Raji (cell line): ENCODE data around the gene NR4A2.

Experiments used
- POLR2A ChIP-seq: IDR thresholded peaks from 2 replicates; pipeline ENCODE4 v1.6.1; 2011; ENCODE audit warnings: low read depth, low read length, control low read depth; ENCODE audit not compliant: insufficient read depth

Gene NR4A2

DNA sequence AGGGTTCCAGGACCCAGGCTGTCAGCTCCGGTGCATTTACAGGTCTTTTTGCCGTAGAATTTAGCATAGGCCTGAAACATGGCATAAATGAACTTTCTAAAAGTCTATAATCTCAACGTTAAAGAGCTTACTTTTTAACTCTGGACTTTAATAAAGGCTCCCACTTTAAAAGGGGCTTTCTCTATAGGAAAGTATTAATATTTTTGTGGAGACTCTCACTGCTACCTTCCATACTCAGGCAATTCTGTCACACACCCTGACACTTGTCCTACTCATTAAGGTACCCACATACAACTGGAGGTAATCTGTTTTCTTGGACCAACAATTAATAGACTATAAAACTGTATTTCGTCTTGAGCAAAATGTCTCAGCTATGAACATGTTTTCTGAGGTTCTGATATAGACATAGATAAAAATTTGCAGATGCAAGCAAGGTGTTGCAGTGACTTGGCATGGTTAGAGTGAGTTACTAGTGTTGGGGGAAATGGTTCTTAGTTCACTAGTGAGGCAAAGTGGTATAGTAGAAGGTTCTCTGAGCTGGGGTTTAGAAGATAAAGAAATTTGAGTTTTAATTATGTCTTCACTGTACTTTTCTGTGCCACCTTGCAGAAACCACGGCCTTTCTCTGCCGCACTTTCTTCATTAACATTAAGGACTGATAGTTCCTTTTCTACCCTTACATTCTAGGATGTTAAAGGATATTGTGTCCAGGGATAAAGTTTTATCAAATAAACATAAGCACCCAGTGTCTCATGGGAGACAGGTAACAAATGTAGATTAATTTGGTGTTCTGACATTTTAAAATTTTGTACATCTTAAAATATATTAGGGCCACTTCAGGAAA lies 10.8 kb upstream of the NR4A2 start:
- no peak for TF ChIP-seq POLR2A

DNA sequence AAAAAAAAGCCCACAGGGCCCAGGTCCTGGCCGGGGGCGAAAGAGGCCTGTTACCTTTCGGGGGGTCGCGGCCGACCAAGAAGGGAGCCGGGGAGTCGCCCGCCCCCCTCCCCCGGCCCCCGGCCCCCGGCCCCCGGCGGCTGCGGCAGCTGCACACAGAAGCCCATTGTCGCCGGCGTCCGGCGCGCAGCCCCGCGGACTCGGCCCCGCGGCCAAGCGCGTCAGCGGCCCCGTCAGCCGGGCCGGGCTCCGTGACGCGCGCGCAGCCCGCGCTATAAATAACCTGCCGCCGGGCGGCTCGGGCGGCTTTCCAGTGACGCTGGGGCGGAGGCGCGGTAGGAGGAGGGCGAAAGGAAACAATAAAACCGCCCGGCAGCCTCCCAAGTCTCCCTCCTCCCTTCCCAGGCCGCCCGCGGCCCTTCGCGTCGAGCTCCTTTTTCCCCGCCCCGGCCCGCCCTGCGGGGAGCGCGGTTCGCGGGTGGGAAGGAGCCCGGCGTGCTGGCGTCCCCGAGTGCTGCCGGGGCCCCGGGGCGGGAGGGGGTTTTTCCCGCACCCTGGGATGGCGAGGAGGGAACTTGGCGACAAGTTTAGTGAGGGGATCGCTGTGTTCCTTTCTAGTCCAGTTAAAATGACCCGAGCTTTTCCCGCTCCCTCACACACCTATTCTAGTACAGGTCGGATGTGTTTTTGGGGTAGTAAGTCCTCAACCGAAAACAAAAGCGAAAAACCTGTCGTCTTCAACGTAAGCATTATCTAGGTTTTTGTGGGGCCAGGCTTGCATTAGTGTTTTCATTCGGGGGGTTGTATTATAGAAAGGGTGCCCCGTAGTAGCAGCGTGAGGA lies 10.0 kb upstream of the NR4A2 start:
- TF ChIP-seq POLR2A, result no peak

DNA sequence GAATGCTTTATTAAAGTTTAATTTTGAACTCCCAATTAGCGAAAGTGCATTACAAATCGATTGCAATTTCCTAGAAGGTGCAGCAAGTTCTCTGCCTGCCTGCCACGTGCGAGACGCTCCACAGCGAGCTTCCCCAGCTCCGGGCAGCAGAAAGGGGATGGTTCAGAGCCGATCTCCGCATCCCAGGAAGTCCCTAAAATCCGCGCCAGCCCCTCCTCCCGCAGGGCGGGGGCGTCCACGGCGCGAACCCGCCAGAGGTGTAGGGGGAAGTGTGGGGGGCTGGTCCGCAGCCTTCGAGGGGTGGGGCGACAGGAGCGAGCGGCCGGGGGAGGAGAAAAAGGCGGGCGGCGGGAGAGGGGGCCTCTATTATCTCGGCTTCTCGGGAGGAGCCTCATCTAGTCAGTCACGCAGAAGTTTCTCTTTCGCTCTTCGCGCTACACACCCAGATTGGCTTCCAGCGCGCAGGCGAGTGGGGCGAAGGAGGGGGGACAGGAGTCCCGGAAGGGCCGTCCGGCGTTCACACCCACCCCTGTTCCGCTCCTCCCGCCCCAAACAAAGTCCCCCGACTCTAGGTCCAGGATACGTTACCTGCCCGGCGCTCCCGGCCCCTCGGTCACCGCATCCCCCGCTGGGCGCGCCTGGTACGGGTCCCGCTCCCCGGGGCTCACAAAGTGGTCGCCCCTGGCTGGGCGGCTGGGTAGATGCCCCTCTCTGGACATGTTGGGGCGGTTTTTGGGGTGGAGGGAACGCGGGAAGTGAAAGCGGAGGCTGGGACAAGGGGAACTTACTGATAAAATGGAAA lies 9.1 kb upstream of the NR4A2 start:
- TF ChIP-seq POLR2A, result peak; percentile 37; the same call in 1 of the 2 replicates

DNA sequence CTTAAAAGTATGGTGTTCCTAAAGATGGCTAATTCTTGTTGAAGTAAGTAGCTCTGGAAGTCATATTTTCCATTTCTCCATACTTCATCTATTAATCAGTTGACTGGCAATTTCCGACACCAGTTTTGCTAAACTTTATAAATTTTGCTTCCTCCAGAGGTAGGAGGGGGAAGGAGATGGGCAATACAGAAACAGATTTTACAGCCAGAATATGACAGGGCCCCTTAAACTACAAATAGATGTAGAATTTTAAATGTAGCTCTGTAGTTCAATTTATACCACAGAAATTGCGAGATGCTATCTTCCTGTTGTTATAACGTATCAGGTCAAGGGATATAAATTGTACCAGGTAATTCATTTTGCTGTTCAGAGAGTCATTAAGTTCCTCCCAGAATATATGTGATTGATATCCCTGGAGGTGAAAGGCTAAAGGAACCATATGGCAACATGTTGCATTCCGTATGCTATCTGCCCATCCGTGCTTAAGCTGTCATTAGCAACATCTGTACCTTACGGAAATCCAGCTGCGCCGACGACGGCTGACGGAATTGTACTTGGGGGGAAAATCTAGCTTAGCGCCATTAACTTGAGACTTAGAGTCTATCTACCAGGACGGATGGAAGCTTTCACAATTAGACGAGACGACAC lies 8.4 kb upstream of the NR4A2 start:
- no peak for TF ChIP-seq POLR2A

- no peak for TF ChIP-seq POLR2A
Measured at GRCh38 chr2:156340377-156340776, 7.9 kb upstream of the NR4A2 start.

DNA sequence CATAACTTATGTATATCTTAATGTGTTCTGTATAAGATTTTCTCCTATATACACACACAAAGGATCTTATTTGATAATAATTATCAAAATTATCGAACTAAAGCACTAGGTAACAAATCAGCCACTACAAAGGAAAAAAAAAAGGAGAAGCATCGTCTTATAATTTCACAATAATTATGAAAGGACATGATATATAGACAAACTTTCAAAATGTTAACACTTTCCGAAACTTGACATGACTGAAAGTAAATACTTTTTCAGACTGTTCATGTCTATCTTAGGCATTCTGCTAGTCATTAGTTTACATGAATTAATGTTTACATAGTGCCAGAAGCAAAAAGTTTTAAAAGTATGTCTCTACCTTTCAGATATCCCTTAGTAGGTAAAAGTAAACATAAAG lies 7.3 kb upstream of the NR4A2 start:
- no peak for TF ChIP-seq POLR2A

DNA sequence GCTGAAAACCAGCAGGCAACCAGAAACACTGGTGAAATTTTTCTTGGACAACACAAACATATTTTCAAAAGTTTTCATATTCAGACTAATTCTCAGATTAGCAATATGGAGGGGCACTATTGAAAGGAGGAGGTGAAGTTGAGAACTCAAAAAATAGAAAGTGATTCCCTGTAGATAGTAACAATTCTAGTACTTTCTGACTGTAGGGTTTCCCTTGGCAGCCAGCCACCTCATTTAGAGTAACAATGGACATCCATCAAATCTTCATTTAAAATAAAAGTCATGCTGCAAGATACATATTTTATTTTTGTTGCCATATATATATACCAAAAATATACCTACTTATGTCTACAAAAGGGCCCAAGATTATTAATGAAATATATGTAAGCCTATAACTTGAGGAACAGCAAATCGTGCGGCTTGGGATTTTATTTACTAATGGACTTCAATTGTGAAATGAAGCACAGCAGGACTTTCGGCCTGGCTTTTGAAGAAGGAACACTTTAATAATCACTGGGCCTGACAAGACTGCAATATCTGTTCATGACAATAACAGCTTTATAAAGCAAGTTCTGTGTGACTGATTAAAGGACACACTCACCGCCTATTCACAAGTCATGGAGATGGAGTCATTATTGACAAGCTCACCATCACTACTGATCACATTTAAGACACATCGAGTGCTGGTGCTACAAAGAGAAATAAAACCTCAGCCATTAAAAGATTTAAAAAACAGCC lies 6.8 kb upstream of the NR4A2 start:
- no peak for TF ChIP-seq POLR2A

DNA sequence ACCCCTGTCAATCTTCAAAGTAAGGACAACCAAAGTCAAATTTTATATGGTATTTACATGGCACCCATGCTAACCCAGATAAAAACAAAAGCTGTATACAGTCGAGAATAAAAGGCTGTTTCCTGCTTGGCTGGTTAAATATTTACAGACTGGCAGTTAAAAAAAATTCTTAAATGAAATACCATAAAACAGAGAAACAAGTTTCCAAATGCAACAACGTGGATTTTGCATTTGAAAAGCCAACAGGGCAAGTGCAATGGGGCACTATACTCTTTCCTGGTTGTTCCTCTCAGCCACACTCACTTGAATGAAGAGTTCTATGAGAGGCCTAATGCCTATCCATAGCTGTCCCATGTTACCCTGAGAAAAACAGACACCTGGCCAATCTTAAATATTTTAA lies 6.1 kb upstream of the NR4A2 start:
- TF ChIP-seq POLR2A, result no peak

DNA sequence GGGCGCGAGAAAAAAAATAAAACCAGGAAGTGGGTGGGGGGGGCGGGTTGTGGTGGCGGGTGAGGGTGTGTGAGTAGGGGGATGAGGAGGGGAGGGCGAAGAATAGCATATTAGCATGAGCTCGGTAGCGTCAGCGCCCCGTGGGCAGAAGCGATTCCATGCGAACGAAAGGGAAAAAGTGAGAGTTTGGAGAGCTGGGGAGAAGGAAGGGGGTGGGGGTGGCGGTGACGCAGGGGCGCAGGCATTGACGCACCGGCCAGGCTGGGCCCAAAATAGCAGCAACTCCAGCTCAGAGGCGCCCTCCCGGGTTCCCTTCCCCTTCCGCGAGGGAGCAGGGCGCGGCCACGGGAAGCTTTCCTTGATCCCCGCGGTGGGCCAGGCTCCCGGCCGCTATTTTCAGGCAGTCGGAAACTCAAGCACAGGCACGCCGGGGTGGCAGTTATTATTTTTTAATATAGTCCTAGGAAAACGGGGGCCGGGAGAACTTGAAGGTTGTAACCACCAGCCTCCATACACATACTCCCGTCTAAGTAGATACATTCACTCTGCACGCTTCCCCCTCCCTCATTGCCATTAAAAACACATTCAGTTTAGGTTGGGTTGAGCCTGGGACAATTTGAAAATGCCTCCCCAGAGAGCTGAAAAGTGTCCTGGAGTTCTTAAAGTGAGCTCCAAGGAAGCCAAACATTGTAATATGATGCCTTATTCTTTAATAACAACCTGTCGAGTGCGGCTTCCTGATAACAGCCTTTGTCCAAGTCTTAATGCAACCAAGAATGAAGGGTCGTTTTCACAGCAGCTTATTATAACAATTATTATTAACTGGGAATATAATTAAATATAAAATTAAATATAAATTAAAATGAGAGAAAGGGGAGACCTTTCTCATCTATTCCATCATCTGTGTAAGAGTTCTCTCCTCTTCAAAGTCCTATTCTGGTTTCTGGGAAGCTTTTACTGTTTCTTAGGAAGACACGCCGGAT lies 2.3 kb upstream of the NR4A2 start:
- no peak for TF ChIP-seq POLR2A

DNA sequence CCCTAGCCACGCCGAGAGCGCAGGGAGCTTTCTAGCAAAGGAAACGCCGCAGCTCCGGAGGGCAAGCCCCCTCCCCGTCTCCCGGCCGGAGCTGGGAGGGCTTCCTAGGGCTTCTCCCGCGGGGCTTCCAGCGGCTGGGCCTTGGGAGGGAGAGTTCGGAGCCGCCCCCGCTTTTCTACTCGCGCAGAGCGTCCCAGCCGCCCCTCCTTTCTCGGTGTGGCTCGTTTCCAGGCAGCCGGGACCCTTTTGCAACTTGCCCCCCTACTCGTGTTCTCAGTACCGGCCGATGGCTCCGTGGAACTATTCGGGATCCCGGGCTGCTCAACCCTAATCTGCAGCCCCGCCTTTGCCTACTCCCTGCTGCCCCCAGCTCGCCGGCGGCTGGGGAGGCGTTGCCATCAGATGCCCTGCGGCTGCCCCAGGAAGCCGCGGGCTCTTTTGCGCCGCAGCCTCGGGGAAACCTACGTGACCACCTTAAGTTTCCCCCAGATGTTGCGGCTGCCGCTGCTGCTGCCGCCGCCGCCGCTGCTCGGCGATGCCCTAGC lies 1.5 kb upstream of the NR4A2 start:
- TF ChIP-seq POLR2A, result no peak

GRCh38 chr2:156333274-156333950 lies 891 bp upstream of the NR4A2 start:
- no peak for TF ChIP-seq POLR2A

GRCh38 chr2:156332284-156332533 lies 312 bp downstream of the NR4A2 start:
- no peak for TF ChIP-seq POLR2A

GRCh38 chr2:156331572-156332283 lies 793 bp downstream of the NR4A2 start:
- no peak for TF ChIP-seq POLR2A
